Skeletal muscle tissue (tissue), 4 donors: ENCODE measurements around the gene BMPER. TPM values are rescaled to one million over a fixed set of nuclear protein-coding genes. Genes with fewer than 3 reads are reported as not detected.
A peak's percentile ranks its signal among the peaks of the same experiment; 100 is the strongest.

ENCODE experiments used
- H3K27ac ChIP-seq: one replicate; pipeline ENCODE4 v1.7.0; 2013; ENCODE audit warnings: mild to moderate bottlenecking, low read depth, low read length, inconsistent platforms
- H3K27me3 ChIP-seq, 3 donors: one replicate each; pipeline ENCODE4 v1.7.0; 2013; ENCODE audit warnings: low read length in 3 of 3; ENCODE audit not compliant: control insufficient read depth in 3 of 3, insufficient read depth in 3 of 3
- H3K36me3 ChIP-seq, 3 donors: one replicate each; pipeline ENCODE4 v1.7.0; 2013; ENCODE audit warnings: low read length in 3 of 3; ENCODE audit not compliant: control insufficient read depth in 3 of 3, insufficient read depth in 3 of 3
- H3K4me1 ChIP-seq, 3 donors: one replicate each; pipeline ENCODE4 v1.7.0; 2013; ENCODE audit warnings: low read length in 3 of 3, mild to moderate bottlenecking in 3 of 3; ENCODE audit not compliant: control insufficient read depth in 3 of 3, insufficient read depth in 3 of 3
- H3K4me3 ChIP-seq, 3 donors: one replicate each; pipeline ENCODE4 v1.7.0; 2013; ENCODE audit warnings: low read length in 3 of 3
- H3K9ac ChIP-seq, 3 donors: one replicate each; pipeline ENCODE4 v1.7.0; 2013; ENCODE audit warnings: low read length in 3 of 3, mild to moderate bottlenecking in 3 of 3, moderate library complexity in 2 of 3, low read depth in 1 of 3
- H3K9me3 ChIP-seq, 3 donors: one replicate each; pipeline ENCODE4 v1.7.0; 2013; ENCODE audit warnings: low read length in 3 of 3; ENCODE audit not compliant: control insufficient read depth in 3 of 3
- total RNA-seq: library from RNA; depleted of rRNA; stranded (reverse); fragments of >200 nt; gene quantifications from one replicate; pipeline ENCODE4 v1.2.3, GENCODE V29; 2014
- donor health status: Osteomylitis.

Gene BMPER
- total RNA-seq, 1 donor from 2014 or later, result 9.4 TPM

GRCh38 chr7:34157137-34157536 lies 251.8 kb downstream of the BMPER start:
- Histone ChIP-seq H3K4me1 (peaks cover 22 to 25% (median 22%) of the 10 kb centered on the region in 3 donors), H3K9ac (no peak overlapping the region), H3K27ac (no peak overlapping the region), H3K36me3 (no peaks in the 10 kb centered on the region), H3K9me3 (no peaks in the 10 kb centered on the region), H3K4me3 (no peak overlapping the region), H3K27me3 (no peaks in the 10 kb centered on the region)

GRCh38 chr7:34158368-34159153 lies 253.2 kb downstream of the BMPER start:
- peak overlapping the region; percentile 29 for H3K27ac ChIP-seq
- H3K9me3 ChIP-seq, result no peaks in the 10 kb centered on the region
- H3K27me3 ChIP-seq, result no peaks in the 10 kb centered on the region
- H3K4me1 ChIP-seq, result peaks cover 22 to 25% (median 22%) of the 10 kb centered on the region in 3 donors
- H3K9ac ChIP-seq, result no peak overlapping the region
- H3K4me3 ChIP-seq, result peak overlapping the region in 1 of 3 donors; percentile 2
- no peaks in the 10 kb centered on the region for H3K36me3 ChIP-seq

DNA sequence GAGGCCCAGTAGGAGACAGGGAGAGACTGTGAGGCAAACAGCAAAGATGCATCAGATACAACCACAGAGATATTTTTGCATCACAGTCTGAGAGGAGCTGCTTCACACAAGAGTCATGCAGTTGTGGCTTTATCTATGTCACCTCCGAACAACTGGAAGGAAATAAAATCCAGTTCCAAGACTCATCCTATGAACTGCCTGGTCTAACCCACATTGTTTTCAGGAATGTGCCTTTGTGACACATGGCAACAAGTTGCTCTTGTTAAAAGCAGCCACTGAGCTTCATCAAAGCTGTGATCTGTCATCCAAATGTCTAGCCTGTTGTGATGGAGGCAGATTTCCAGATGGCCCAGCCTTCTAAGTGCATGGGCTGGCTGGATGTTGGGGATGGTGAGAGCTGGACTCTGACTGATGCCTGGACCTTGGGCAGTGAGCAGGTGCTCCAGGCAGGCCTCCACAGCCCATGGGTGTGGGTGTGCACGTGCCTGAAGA lies 255.0 kb downstream of the BMPER start:
- Histone ChIP-seq H3K4me1 (peaks cover 21 to 22% (median 22%) of the 10 kb centered on the region in 3 donors), H3K27me3 (no peaks in the 10 kb centered on the region), H3K9me3 (no peaks in the 10 kb centered on the region), H3K27ac (no peak overlapping the region), H3K4me3 (no peak overlapping the region), H3K36me3 (no peaks in the 10 kb centered on the region), H3K9ac (no peak overlapping the region)

GRCh38 chr7:34162027-34162565 lies 256.8 kb downstream of the BMPER start:
- Histone ChIP-seq H3K9ac (no peak overlapping the region), H3K9me3 (no peaks in the 10 kb centered on the region), H3K27me3 (no peaks in the 10 kb centered on the region), H3K36me3 (no peaks in the 10 kb centered on the region), H3K4me3 (no peak overlapping the region), H3K4me1 (peaks cover 20 to 28% (median 21%) of the 10 kb centered on the region in 3 donors), H3K27ac (no peak overlapping the region)

DNA sequence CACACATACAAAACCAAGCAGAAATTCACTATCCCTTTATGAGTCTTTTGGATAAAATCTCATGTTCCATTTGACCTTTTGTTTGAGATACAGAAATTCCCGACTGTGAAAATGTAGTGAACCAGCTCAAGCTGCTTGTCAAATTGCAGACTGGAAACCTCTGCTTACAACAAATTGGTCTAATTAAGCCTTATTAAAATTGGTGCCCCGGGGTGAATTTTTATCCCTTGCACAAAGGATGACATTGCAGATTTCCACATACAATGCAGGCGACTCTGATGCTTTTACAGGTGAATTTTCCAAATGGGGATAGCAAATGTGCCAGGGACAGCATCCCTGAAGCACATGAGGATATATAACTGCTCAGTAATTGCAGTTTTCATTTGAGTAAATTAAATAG lies 257.3 kb downstream of the BMPER start:
- Histone ChIP-seq H3K9ac (no peak overlapping the region), H3K9me3 (no peaks in the 10 kb centered on the region), H3K27me3 (no peaks in the 10 kb centered on the region), H3K4me1 (peaks cover 15 to 25% (median 16%) of the 10 kb centered on the region in 3 donors), H3K4me3 (no peak overlapping the region), H3K36me3 (no peaks in the 10 kb centered on the region), H3K27ac (no peak overlapping the region)

DNA sequence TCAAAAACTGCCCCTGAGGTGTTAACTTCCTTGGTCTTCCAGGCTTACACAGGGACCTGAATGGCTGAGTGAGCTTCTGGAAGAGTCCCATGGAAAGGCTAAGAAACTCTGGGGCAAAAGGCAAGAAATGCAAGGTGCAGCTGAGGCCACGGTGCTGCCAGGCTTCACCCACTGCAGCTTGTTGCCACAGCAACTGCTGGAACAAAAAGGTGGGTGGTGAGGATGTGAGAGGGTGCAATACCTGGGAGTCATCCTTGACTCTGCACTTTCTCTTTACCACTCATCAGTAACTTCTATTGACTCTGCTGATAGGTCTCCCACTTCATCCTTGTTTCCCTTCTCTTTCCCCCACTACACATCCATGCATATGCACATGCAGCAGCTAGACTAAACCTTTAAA lies 258.6 kb downstream of the BMPER start:
- Histone ChIP-seq H3K27me3 (no peaks in the 10 kb centered on the region), H3K4me3 (no peak overlapping the region), H3K4me1 (peaks cover 5 to 13% (median 6%) of the 10 kb centered on the region in 3 donors), H3K27ac (no peak overlapping the region), H3K9ac (no peak overlapping the region), H3K9me3 (no peaks in the 10 kb centered on the region), H3K36me3 (no peaks in the 10 kb centered on the region)

DNA sequence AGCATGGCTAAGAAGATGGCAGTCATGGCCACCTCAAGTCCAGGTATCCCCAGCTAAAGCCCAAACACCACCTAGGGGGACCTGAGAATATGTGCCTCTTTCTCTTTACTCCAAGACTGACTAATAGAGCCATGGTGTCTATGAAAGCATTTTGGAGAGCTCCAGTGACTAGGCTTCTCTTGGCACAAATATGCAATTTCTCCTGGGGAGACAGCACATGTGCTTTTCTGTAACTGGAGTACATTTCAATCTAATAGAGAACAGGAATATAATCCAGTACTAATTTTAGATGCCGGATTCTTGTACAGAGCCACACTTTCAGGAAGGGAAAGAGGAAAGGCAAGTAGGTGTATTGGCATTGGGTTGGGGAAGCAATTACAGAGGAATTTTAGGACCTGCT lies 260.1 kb downstream of the BMPER start:
- H3K27ac ChIP-seq, result no peak overlapping the region

DNA sequence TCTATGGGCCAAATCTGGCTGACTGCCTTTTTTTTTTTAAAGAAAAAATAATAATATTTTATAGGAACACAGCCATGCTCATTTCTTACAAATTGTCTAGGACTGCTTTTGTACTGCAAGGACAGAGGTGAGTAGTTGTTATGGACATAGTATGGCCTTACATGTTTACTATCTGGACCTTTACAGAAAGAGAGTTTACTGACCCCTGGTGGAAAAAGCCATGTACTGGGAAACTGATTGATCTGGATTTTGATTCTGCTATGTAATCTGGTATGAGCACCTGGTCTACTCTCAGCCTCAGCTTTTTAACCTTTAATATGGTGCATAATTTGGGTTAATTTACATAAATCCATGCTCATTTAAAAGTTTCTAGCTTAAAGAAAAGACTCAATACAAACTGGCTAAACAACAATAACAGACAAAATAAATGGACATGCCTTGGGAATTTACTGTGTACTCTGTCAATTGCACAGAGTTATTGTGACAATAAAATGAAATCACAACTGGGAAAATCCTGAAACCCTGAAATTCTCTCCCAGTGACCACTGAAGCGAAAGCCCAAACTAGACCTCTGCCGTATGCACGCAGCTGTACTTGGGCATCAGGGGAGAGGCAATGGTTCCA lies 260.7 kb downstream of the BMPER start:
- no peaks in the 10 kb centered on the region for H3K27me3 ChIP-seq
- H3K27ac ChIP-seq, result no peak overlapping the region
- H3K36me3 ChIP-seq, result no peaks in the 10 kb centered on the region
- no peak overlapping the region for H3K4me3 ChIP-seq
- H3K9ac ChIP-seq, result no peak overlapping the region
- H3K9me3 ChIP-seq, result no peaks in the 10 kb centered on the region
- H3K4me1 ChIP-seq, result peaks cover 5 to 11% (median 6%) of the 10 kb centered on the region in 3 donors

More for the DNA sequence above, 260.1 kb downstream of the BMPER start:
- Histone ChIP-seq H3K4me3 (no peak overlapping the region), H3K4me1 (peaks cover 5 to 11% (median 6%) of the 10 kb centered on the region in 3 donors), H3K9me3 (no peaks in the 10 kb centered on the region), H3K36me3 (no peaks in the 10 kb centered on the region), H3K27me3 (no peaks in the 10 kb centered on the region), H3K9ac (no peak overlapping the region)

DNA sequence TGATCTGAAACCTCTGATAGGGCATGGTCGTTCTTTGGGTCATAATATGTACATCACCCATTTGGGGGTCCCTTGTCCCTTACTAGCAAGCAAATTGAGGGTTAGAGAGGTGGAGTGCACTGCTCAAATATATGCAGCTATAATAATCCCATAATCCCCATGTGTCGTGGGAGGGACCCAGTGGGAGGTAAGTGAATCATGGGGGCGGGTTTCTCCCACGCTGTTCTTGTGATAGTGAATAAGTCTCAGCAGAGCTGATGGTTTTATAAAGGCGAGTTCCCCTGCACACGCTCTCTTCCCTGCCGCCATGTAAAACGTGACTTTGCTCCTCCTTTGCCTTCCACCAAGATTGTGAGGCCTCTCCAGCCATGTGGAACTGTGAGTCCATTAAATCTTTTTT lies 262.7 kb downstream of the BMPER start:
- H3K36me3 ChIP-seq, result no peaks in the 10 kb centered on the region
- H3K9ac ChIP-seq, result no peak overlapping the region

More for the DNA sequence above, 262.7 kb downstream of the BMPER start:
- no peak overlapping the region for H3K27ac ChIP-seq
- H3K4me1 ChIP-seq, result peaks cover 5 to 11% (median 6%) of the 10 kb centered on the region in 3 donors
- no peaks in the 10 kb centered on the region for H3K27me3 ChIP-seq
- no peak overlapping the region for H3K4me3 ChIP-seq
- no peaks in the 10 kb centered on the region for H3K9me3 ChIP-seq
